Measurements from ENCODE around the gene ITPRIPL2. TPM values are rescaled to one million over a fixed set of nuclear protein-coding genes. Genes with fewer than 3 reads are reported as not detected.

ITPRIPL2 gene
- total and polyA plus RNA-seq, 2 of the 13 experiments (the other 11 are each of a cell fraction or from before 2014, with no cell fraction given): 5.9 to 12.6 TPM

- TF ChIP-seq UBTF (CRISPR knock-in tag; IDR thresholded peaks at IDR 0.05): peak; percentile 81
- no peak for TF ChIP-seq PRPF4 (IDR thresholded peaks at IDR 0.05; ENCODE audit: low read depth, low read length, poor library complexity, severe bottlenecking)
- TF ChIP-seq ZNF282 (IDR thresholded peaks at IDR 0.05; ENCODE audit: partially characterized antibody): no peak
- no peak; the same call in 1 of the 2 replicates for TF ChIP-seq ZMAT3 (CRISPR knock-in tag; conservative IDR thresholded peaks at IDR 0.05)
- peak; percentile 76 for TF ChIP-seq ZBTB33 (CRISPR knock-in tag; IDR thresholded peaks at IDR 0.05)
- peak; percentile 81; the same call in 1 of the 2 replicates for TF ChIP-seq KLF13 (CRISPR knock-in tag; IDR thresholded peaks at IDR 0.05)
- TF ChIP-seq NFATC3 (CRISPR knock-in tag; IDR thresholded peaks at IDR 0.05): no peak
- TF ChIP-seq ATF4 (CRISPR knock-in tag; IDR thresholded peaks at IDR 0.05): peak in 1 of 2 experiments; percentile 82; a peak in 2 of 4 replicates
- TF ChIP-seq TERF1 (CRISPR knock-in tag; IDR thresholded peaks at IDR 0.05): no peak
- no peak for TF ChIP-seq TRIM22 (IDR thresholded peaks at IDR 0.05)
- TF ChIP-seq ATM (IDR thresholded peaks at IDR 0.05; ENCODE audit: borderline replicate concordance): no peak
- no peak for TF ChIP-seq STAT5B (CRISPR knock-in tag; IDR thresholded peaks at IDR 0.05)
- TF ChIP-seq ZNF263 (CRISPR knock-in tag; IDR thresholded peaks at IDR 0.05): peak; percentile 69
- TF ChIP-seq TBX3 (IDR thresholded peaks at IDR 0.05; ENCODE audit: borderline replicate concordance): no peak
- no peak for TF ChIP-seq TRAFD1 (CRISPR knock-in tag; IDR thresholded peaks at IDR 0.05; ENCODE audit: borderline replicate concordance)
- TF ChIP-seq ZNF629 (CRISPR knock-in tag; conservative IDR thresholded peaks at IDR 0.05): no peak
- peak; percentile 85; the same call in 1 of the 2 replicates for TF ChIP-seq BORCS8-MEF2B (CRISPR knock-in tag; IDR thresholded peaks at IDR 0.05)
- TF ChIP-seq JUN (CRISPR knock-in tag; IDR thresholded peaks at IDR 0.05): no peak
- TF ChIP-seq ZNF264 (CRISPR knock-in tag; IDR thresholded peaks at IDR 0.05): peak; percentile 58; the same call in 1 of the 2 replicates
Measured at GRCh38 chr16:19086322-19087199, 27.2 kb upstream of the ITPRIPL2 start (continued).

All from HepG2 (cell line).